ENCODE results near the gene OR1Q1.
"Not testable (repeated sequence)": the region's sequence is repeated elsewhere in the genome, so short reads cannot be mapped to it uniquely, and the experiment has no call there.

Gene OR1Q1

DNA sequence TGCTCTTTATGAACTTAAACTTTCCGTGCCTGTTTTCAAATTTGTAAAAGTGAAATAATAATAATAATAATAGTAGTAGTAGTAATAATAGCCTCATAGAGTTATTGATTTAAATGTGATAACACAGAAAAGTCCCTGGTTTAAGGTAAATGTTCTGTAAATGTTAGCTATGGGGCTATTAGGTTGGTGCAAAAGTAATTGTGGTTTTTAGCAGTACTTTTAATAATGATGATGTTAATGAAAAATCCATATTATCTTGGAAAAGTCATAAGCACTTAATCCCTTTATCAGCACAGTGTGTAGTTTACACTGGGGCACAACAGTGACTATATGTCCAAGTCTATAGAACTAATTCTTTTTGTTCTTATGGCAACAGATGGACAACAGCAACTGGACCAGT, at the start of gene OR1Q1:
Gene OR1Q1 (plus strand): TSS at position 377 of the 400 bp plus-strand sequence. CDS start 0 bp downstream, at position 377.
- no peak for DNase-seq

GRCh38 chr9:122567901-122568300, 46.6 kb upstream of the OR1Q1 start:
- no peak for DNase-seq

GRCh38 chr9:122572456-122572855, 42.1 kb upstream of the OR1Q1 start:
- DNase-seq: no peak

- DNase-seq: no peak
Observed at GRCh38 chr9:122579874-122580273, 34.7 kb upstream of the OR1Q1 start.

DNA sequence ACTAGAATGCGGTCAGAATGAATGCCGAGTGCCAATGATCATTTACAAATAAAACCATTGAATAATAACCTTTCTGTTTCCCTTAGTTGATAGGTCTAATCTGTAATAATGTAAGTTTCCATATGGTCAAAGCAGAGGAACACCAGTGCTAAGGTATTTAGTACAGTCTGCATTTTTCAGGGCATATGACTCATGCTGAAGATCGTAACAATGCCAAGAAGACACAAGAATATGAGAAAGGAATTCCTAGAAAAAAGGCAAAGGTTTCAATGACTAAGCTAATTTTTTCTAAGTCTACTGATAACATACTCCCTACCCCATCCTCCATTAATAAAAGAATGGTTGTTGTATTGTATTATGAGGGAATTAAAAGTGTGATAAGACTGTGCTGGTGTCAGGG, 34.2 kb upstream of the OR1Q1 start:
- no peak for DNase-seq

DNA sequence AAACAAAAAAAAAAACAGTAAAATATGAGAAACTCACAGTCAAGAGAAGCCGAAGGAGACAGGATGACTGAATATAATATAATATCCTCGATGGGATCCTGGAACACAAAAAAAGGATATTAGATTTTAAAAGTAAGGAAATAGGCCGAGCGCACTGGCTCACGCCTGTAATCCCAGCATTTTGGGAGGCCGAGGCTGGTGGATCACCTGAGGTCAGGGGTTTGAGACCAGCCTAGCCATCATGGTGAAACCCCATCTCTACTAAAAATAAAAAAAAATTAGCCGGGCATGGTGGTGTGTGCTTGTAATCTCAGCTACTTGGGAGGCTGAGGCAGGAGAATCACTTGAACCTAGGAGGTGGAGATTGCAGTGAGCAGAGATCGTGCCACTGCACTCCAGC, 31.3 kb upstream of the OR1Q1 start, which contains the start of gene OR1L8:
Gene OR1L8 (minus strand): TSS at position 101 of the 400 bp plus-strand sequence. CDS start 14,907 bp downstream, outside the sequence.
- DNase-seq: not testable (repeated sequence)

DNA sequence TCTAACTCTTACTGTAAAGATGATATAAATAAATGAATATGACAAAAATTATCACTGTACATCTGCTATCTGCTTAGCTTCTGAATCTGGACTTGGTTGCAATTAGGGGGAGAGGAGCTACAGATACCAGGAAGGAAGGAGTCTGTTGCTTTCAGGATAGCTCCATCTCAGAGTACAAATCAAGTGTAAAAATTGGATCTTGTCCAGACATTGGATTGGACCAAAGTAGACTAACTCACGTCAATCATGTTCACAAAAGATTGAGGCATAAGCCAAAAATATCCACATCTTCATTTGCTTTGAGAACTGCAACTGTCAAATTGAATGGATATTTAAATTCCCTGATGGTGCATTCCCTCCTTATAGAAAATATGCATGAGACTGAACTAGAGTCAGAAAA, 8.8 kb upstream of the OR1Q1 start:
- no peak for DNase-seq

- no peak for DNase-seq
Observed at GRCh38 chr9:122606587-122606986, 8.0 kb upstream of the OR1Q1 start.

DNA sequence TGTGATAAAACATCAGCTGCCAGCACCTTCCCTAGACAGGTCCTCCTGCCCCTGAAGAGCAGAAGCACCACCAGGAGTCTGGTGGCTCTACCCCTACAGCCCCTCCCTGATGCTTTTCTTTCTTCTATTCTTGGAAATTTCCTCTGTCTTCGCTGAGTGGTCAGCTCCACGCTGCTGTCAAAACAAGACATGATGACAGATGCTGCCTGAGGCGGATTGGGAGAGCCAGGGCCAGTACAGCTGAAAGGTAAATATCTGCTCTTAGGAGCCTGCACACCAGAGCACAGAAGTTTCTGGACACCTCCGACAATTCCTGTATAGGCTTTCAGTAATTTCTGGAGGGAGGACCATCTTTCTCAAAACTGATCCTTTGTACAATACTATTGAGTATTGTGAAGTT, 4.7 kb upstream of the OR1Q1 start:
- no peak for DNase-seq

GRCh38 chr9:122619996-122620395, 5.5 kb downstream of the OR1Q1 start:
- DNase-seq: no peak

GRCh38 chr9:122642226-122642625, 27.7 kb downstream of the OR1Q1 start:
- DNase-seq: no peak

- no peak for DNase-seq
Observed at GRCh38 chr9:122656378-122656777, 41.8 kb downstream of the OR1Q1 start.

- DNase-seq: no peak
Observed at GRCh38 chr9:122657527-122657926, 43.0 kb downstream of the OR1Q1 start, which contains the start of gene OR1B1. Gene OR1B1 (minus strand): TSS chr9:122657627.

GRCh38 chr9:122661416-122661815, 46.9 kb downstream of the OR1Q1 start, which contains the start of gene OR1L1:
Gene OR1L1 (plus strand): TSS chr9:122661716. CDS start chr9:122661716, 0 bp downstream.
- no peak for DNase-seq
